Activated naive CD4-positive, alpha-beta T cell treated with anti-CD3 and anti-CD28 coated beads, Interleukin-2, amount 10 ng/mL, durations not matched to agents 7 days and 5 days (primary cell): ENCODE measurements around the gene NTNG2.

ENCODE experiments used
- CTCF ChIA-PET: fragments of 350-600 bp; sonication (Branson Sonifier 250); formaldehyde crosslinking; loops from one replicate; lab custom pipeline; 2021; ENCODE audit warnings: antibody characterized with exemption; lab: Charles Lee
- DNase-seq: peaks from one replicate; pipeline ENCODE4 v3.0.0-alpha.2; 2020
- H3K27ac Mint-ChIP-seq: one replicate; pipeline ENCODE4 v1.8.0; 2021; ENCODE audit warnings: mild to moderate bottlenecking, moderate library complexity, mixed read lengths
- H3K27me3 Mint-ChIP-seq: one replicate; pipeline ENCODE4 v1.8.0; 2021; ENCODE audit warnings: mild to moderate bottlenecking, mixed read lengths
- H3K36me3 Mint-ChIP-seq: one replicate; pipeline ENCODE4 v1.8.0; 2021; ENCODE audit warnings: mixed read lengths
- H3K4me1 Mint-ChIP-seq: one replicate; pipeline ENCODE4 v1.8.0; 2021; ENCODE audit warnings: mixed read lengths
- H3K4me3 Mint-ChIP-seq: one replicate; pipeline ENCODE4 v1.8.0; 2021; ENCODE audit warnings: mild to moderate bottlenecking, moderate library complexity, mixed read lengths
- H3K9me3 Mint-ChIP-seq: one replicate; pipeline ENCODE4 v1.8.0; 2021; ENCODE audit warnings: mixed read lengths

The NTNG2 gene

DNA sequence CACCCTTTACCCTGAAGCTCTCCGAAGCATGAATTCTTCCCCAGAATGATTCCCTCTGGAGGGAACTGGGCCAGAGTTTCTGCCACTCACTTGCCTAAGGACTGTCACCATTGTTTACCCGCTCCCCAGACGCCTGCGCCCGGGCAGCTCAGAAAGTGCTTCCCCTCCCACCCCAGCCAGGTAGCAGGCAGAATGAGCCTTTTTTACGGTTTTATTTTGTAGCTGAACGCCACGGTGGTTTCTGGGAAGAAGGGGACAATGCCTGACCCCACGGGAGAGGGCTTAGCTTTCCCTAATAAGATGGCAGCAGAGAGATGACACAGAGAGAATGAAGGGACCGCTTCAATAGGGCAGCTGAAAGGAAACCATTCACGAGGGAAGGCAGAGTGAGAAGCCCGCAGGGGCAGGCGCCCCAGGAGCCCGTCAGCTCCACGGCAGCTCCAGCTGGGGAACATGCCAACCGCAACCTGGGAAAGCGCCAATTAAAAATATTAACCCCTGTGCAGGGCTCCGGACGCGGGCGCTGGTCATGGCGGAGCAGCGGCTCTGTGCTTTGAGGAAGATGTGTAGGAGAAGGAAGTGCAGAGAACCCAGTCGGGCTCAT lies 20.4 kb upstream of the NTNG2 start:
- Mint-ChIP-seq H3K9me3 (no peaks in the 10 kb centered on the region), H3K4me3 (no peak overlapping the region), H3K27ac (no peak overlapping the region), H3K4me1 (no peaks in the 10 kb centered on the region), H3K36me3 (no peaks in the 10 kb centered on the region), H3K27me3 (peaks cover 64% of the 10 kb centered on the region)
- DNase-seq: no peak
- CTCF ChIA-PET: no interaction called here

DNA sequence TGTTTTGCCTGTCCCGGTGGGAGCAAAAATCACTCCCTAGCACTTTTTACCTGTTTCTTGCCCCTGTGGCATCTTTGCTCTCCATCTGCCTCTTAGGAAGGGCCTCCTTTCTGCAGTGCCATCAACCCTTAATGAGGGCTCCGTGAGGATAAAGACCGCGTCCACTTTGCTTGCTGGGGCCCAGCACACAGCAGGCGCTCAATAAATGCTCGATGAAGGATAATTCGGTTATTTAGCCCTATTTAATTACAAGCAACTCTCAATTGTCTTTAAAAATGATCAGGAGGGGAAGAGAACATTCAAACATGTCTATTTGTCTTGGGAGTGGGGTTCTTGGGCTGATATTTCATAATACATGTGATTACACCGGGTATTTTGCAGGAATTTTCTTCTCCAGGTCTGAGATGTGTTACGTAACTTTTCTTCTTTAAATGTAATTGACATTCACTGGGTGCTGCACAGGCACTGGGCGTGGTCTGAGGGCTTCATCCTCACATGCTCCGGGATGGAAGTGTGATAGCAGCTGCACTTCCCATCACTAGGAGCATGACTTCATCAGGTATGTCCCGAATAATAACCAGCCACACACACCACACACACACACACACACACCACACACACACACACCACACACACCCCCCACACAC lies 19.8 kb upstream of the NTNG2 start:
- peaks cover 66% of the 10 kb centered on the region for H3K27me3 Mint-ChIP-seq
- peak overlapping the region; percentile 1 for H3K27ac Mint-ChIP-seq

DNA sequence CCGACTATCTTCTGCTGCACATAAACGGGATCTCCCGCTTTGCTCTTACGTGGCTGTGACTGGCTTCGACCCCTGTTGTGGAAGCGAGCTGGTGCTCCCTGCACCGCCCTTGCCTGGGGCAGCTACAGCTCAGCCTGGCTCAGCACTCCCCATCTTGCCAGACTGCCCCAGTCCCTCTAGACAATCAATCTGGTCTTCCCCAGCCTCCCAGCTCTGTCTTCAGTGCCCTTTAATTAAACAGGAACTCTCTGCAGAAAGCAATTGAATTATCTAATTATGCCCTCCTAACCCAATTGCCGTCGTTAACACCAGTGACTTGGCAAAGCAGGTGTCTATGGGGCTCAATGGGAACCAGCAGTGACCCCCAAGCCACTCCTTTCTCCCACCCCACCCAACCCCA lies 18.9 kb upstream of the NTNG2 start:
- Mint-ChIP-seq H3K9me3 (no peaks in the 10 kb centered on the region), H3K4me3 (no peak overlapping the region), H3K36me3 (no peaks in the 10 kb centered on the region), H3K27ac (peak overlapping the region; percentile 30), H3K4me1 (no peaks in the 10 kb centered on the region), H3K27me3 (peaks cover 66% of the 10 kb centered on the region)
- DNase-seq: no peak
- CTCF ChIA-PET: interaction anchor here (0.8 kb wide), 1 partner anchor 20 kb away, joined by 3 read pairs; no protein-coding TSS in a partner anchor

More for the DNA sequence above, 19.8 kb upstream of the NTNG2 start:
- H3K4me1 Mint-ChIP-seq: no peaks in the 10 kb centered on the region
- H3K9me3 Mint-ChIP-seq: no peaks in the 10 kb centered on the region
- H3K36me3 Mint-ChIP-seq: no peaks in the 10 kb centered on the region
- no peak for DNase-seq
- no peak overlapping the region for H3K4me3 Mint-ChIP-seq
- CTCF ChIA-PET: no interaction called here

- no peak for DNase-seq
- Mint-ChIP-seq H3K4me1 (no peaks in the 10 kb centered on the region), H3K9me3 (no peaks in the 10 kb centered on the region), H3K27ac (no peak overlapping the region), H3K36me3 (no peaks in the 10 kb centered on the region), H3K27me3 (peaks cover 69% of the 10 kb centered on the region), H3K4me3 (no peak overlapping the region)
- CTCF ChIA-PET: interaction anchor here (0.8 kb wide), 1 partner anchor 19 kb away, joined by 3 read pairs; no protein-coding TSS in a partner anchor
Measured at GRCh38 chr9:132143359-132143758, 18.5 kb upstream of the NTNG2 start.

GRCh38 chr9:132144708-132145365 lies 17.0 kb upstream of the NTNG2 start:
- Mint-ChIP-seq H3K27me3 (peaks cover 71% of the 10 kb centered on the region), H3K4me1 (no peaks in the 10 kb centered on the region), H3K27ac (no peak overlapping the region), H3K9me3 (no peaks in the 10 kb centered on the region), H3K4me3 (no peak overlapping the region), H3K36me3 (no peaks in the 10 kb centered on the region)
- DNase-seq: no peak
- CTCF ChIA-PET: no interaction called here

DNA sequence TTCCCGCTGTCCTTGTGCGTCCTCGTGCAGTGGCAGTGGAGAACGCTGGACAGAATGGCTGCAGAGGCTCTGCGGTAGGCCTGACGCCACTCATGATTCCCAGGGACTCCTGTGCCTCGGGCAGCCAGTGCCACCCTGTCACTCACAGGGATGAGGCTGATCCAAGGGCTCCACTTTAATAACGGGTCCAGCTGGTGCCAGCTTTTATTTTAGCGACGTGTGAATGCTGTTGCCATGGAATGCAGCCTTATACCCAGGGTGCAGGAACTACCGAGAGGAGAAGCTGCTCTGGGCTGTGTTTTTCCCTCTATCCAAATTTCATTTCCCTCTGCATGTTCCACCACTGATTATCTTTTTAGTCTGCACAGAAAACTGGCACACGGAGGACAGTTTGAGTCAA lies 15.8 kb upstream of the NTNG2 start:
- peaks cover 70% of the 10 kb centered on the region for H3K27me3 Mint-ChIP-seq
- no peak overlapping the region for H3K27ac Mint-ChIP-seq
- H3K36me3 Mint-ChIP-seq: no peaks in the 10 kb centered on the region
- no peaks in the 10 kb centered on the region for H3K9me3 Mint-ChIP-seq
- H3K4me1 Mint-ChIP-seq: no peaks in the 10 kb centered on the region
- CTCF ChIA-PET: no interaction called here
- H3K4me3 Mint-ChIP-seq: no peak overlapping the region
- no peak for DNase-seq

DNA sequence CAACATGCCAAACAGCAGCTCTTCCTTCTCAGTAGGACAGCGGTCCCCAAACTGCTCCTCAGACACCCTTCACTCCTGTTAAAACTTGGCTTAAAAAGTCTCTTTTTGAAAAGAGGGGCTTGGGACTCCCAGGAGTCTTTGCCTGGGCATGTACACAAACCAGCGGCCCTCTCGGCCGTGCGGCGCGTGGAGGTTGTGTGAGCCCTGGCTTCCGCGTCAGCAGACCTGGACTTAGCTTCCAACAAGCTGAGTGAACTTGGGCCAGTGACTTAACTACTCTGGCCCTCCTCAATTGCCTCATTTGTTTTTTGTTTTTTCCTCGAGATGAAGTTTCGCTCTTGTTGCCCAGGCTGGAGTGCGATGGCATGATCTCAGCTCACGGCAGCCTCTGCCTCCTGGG lies 15.3 kb upstream of the NTNG2 start:
- H3K27ac Mint-ChIP-seq: no peak overlapping the region

GRCh38 chr9:132147331-132147730 lies 14.5 kb upstream of the NTNG2 start:
- DNase-seq: no peak
- CTCF ChIA-PET: no interaction called here
- H3K9me3 Mint-ChIP-seq: no peaks in the 10 kb centered on the region
- H3K4me3 Mint-ChIP-seq: no peak overlapping the region
- H3K36me3 Mint-ChIP-seq: no peaks in the 10 kb centered on the region
- no peak overlapping the region for H3K27ac Mint-ChIP-seq
- no peaks in the 10 kb centered on the region for H3K4me1 Mint-ChIP-seq
- H3K27me3 Mint-ChIP-seq: peaks cover 68% of the 10 kb centered on the region

More for the DNA sequence above, 15.3 kb upstream of the NTNG2 start:
- no peak overlapping the region for H3K4me3 Mint-ChIP-seq
- H3K27me3 Mint-ChIP-seq: peaks cover 70% of the 10 kb centered on the region
- no peaks in the 10 kb centered on the region for H3K36me3 Mint-ChIP-seq
- no peaks in the 10 kb centered on the region for H3K4me1 Mint-ChIP-seq
- DNase-seq: no peak
- no peaks in the 10 kb centered on the region for H3K9me3 Mint-ChIP-seq
- CTCF ChIA-PET: no interaction called here

GRCh38 chr9:132147839-132148238 lies 14.0 kb upstream of the NTNG2 start:
- Mint-ChIP-seq H3K36me3 (no peaks in the 10 kb centered on the region), H3K27me3 (peaks cover 69% of the 10 kb centered on the region), H3K27ac (no peak overlapping the region), H3K9me3 (no peaks in the 10 kb centered on the region), H3K4me1 (no peaks in the 10 kb centered on the region), H3K4me3 (no peak overlapping the region)
- CTCF ChIA-PET: no interaction called here
- no peak for DNase-seq

DNA sequence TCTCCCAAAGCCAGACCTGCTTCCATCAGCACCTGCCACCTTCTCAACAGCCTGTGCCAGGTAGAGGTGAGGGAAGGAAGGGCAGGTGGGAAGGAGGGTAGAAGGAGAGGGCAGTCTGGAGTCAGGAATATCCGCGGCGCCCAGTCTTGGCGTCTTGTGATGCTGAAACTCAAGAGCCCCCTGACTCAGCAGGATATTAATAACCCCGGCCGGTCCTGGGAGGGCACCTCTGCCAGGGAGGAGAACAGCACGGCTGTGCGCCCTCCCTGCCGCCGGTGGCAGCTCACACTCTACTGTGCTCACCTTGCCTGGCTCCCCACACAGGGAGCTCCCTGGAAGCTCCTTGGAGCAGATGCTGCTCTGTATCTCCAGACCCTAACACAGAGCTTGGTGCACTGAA lies 11.6 kb upstream of the NTNG2 start:
- CTCF ChIA-PET: interaction anchor here (0.6 to 1.5 kb wide), 2 partner anchors 19 to 102 kb away, joined by 3 to 4 read pairs; no protein-coding TSS in a partner anchor
- Mint-ChIP-seq H3K27ac (no peak overlapping the region), H3K27me3 (peaks cover 75% of the 10 kb centered on the region)

GRCh38 chr9:132151118-132151517 lies 10.7 kb upstream of the NTNG2 start:
- Mint-ChIP-seq H3K27me3 (peaks cover 81% of the 10 kb centered on the region), H3K9me3 (no peaks in the 10 kb centered on the region), H3K4me1 (no peaks in the 10 kb centered on the region), H3K36me3 (no peaks in the 10 kb centered on the region), H3K27ac (no peak overlapping the region), H3K4me3 (no peak overlapping the region)
- no peak for DNase-seq
- CTCF ChIA-PET: interaction anchor here (0.6 kb wide), 1 partner anchor 102 kb away, joined by 4 read pairs; no protein-coding TSS in a partner anchor

More for the DNA sequence above, 11.6 kb upstream of the NTNG2 start:
- H3K4me3 Mint-ChIP-seq: no peak overlapping the region
- no peaks in the 10 kb centered on the region for H3K9me3 Mint-ChIP-seq
- no peaks in the 10 kb centered on the region for H3K36me3 Mint-ChIP-seq
- no peaks in the 10 kb centered on the region for H3K4me1 Mint-ChIP-seq
- DNase-seq: no peak

DNA sequence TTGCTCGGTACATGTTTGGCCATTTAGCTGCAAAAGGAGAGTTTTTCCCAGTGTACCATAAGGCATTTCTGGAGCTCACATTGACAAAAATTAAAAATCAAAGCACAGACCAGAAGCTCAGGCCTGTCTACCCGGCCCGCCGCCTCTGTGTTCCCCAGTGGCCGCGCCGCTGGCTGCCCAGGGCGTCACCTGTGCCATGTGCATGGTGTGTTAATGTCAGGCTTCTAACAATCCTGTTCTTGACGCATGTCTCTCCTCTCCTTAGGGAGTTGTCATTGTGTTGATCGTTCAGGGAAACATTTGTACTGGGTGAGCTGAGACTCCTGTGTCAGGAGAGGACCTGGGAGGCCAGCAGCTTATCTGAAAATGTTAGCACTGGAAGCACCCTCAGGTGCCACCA lies 9.6 kb upstream of the NTNG2 start:
- H3K4me3 Mint-ChIP-seq: no peak overlapping the region
- H3K4me1 Mint-ChIP-seq: no peaks in the 10 kb centered on the region
- H3K27me3 Mint-ChIP-seq: peaks cover 81% of the 10 kb centered on the region
- H3K9me3 Mint-ChIP-seq: no peaks in the 10 kb centered on the region
- H3K36me3 Mint-ChIP-seq: no peaks in the 10 kb centered on the region
- CTCF ChIA-PET: no interaction called here
- DNase-seq: no peak
- no peak overlapping the region for H3K27ac Mint-ChIP-seq

- CTCF ChIA-PET: interaction anchor here (1.4 to 3.4 kb wide), 2 partner anchors 15 to 392 kb away, joined by 4 to 9 read pairs; no protein-coding TSS in a partner anchor
Measured at GRCh38 chr9:132154863-132155567, 6.8 kb upstream of the NTNG2 start.

DNA sequence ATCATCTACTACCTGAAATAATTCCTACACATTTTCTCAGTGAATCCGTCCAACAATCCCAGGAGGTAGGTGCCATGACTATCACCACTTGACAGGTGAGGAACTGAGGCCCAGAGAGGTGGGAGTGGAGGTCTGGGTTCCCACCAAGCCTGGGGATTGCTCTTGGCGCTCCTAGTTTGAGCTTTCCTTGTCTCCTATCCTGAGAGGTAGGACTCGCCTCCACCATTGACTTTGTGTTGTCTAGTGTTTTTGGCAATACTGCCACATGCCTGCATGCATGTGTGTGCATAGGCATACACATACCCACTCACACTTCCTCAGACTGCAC lies 6.3 kb upstream of the NTNG2 start:
- H3K27ac Mint-ChIP-seq: no peak overlapping the region
- H3K4me1 Mint-ChIP-seq: peaks cover under 1% of the 10 kb centered on the region
- DNase-seq: no peak
- H3K36me3 Mint-ChIP-seq: no peaks in the 10 kb centered on the region
- CTCF ChIA-PET: interaction anchor here (1.4 to 3.4 kb wide), 2 partner anchors 14 to 393 kb away, joined by 4 to 9 read pairs; no protein-coding TSS in a partner anchor
- H3K27me3 Mint-ChIP-seq: peaks cover 81% of the 10 kb centered on the region
- no peak overlapping the region for H3K4me3 Mint-ChIP-seq
- no peaks in the 10 kb centered on the region for H3K9me3 Mint-ChIP-seq

More at GRCh38 chr9:132154863-132155567, 6.8 kb upstream of the NTNG2 start:
- Mint-ChIP-seq H3K27ac (no peak overlapping the region), H3K4me3 (no peak overlapping the region), H3K36me3 (no peaks in the 10 kb centered on the region), H3K27me3 (peaks cover 81% of the 10 kb centered on the region), H3K9me3 (no peaks in the 10 kb centered on the region), H3K4me1 (no peaks in the 10 kb centered on the region)
- DNase-seq: no peak
